ENCODE measurements around the gene CCT5. TPM values are rescaled to one million over a fixed set of nuclear protein-coding genes. Genes with fewer than 3 reads are reported as not detected.

CCT5 gene
- total and polyA plus RNA-seq, 10 of the 15 experiments (the other 5 are each of a cell fraction or from before 2014, with no cell fraction given) = 376 to 637 (median 543) TPM

- ChIA-PET SMC1A (ENCODE audit: uncharacterized antibody, unreplicated experiment) (no interaction called here), CTCF (no interaction called here), POLR2A (no interaction called here), RAD21 (ENCODE audit: unreplicated experiment) (no interaction called here)
- Histone ChIP-seq H3K79me2 (ENCODE audit: control insufficient read depth, insufficient read depth, low read length) (no peaks in the 10 kb centered on the region), H3K4me2 (ENCODE audit: control insufficient read depth, insufficient read depth) (no peak overlapping the region), H3K4me1 (ENCODE audit: control insufficient read depth, insufficient read depth, low read length) (peaks cover 3% of the 10 kb centered on the region; the same call in 1 of the 2 replicates), H3K4me3 (no peak overlapping the region), H3K36me3 (ENCODE audit: control insufficient read depth in 2 of 2, insufficient read depth in 2 of 2, low read length in 1 of 2) (no peaks in the 10 kb centered on the region), H3K9me3 (replicated peaks; ENCODE audit: control insufficient read depth, insufficient read depth, low read length) (no peaks in the 10 kb centered on the region; the same call in 2 of the 3 replicates), H2AFZ (ENCODE audit: control insufficient read depth, low read depth, low read length) (no peak overlapping the region), H4K20me1 (ENCODE audit: control insufficient read depth, insufficient read depth) (no peaks in the 10 kb centered on the region), H3K27ac (ENCODE audit: control insufficient read depth, insufficient read depth) (no peak overlapping the region), H3K27me3 (replicated peaks in 1 of 2; ENCODE audit: control insufficient read depth in 2 of 2, insufficient read depth in 2 of 2, low read length in 1 of 2) (no peaks in the 10 kb centered on the region), H3K9ac (ENCODE audit: control insufficient read depth, insufficient read depth, low read length) (no peak overlapping the region)
- no peak for DNase-seq (ENCODE audit: low read depth, low spot score)
- FAIRE-seq = no peak
- TF ChIP-seq CREM (IDR thresholded peaks at IDR 0.05; ENCODE audit: low read depth) (no peak), STAT1 (conservative IDR thresholded peaks at IDR 0.05) (no peak), EP300 (IDR thresholded peaks at IDR 0.05; ENCODE audit: borderline replicate concordance in 1 of 2, control insufficient read depth in 1 of 2, low read depth in 2 of 2, low read length in 2 of 2) (no peak), ATF7 (IDR thresholded peaks at IDR 0.05; ENCODE audit: low read depth) (no peak), SMC3 (IDR thresholded peaks at IDR 0.05; ENCODE audit: borderline replicate concordance, low read length) (no peak), CUX1 (IDR thresholded peaks at IDR 0.05; ENCODE audit: insufficient replicate concordance, low read depth, low read length) (no peak), BCL11A (IDR thresholded peaks at IDR 0.05; ENCODE audit: low read depth, low read length) (no peak), BHLHE40 (IDR thresholded peaks at IDR 0.05; ENCODE audit: borderline replicate concordance in 1 of 2, low read depth in 2 of 2, low read length in 1 of 2) (no peak), ZNF592 (IDR thresholded peaks at IDR 0.05) (no peak), SUZ12 (IDR thresholded peaks at IDR 0.05; ENCODE audit: unreplicated experiment) (no peak), DPF2 (IDR thresholded peaks at IDR 0.05) (no peak), NFYB (IDR thresholded peaks at IDR 0.05; ENCODE audit: insufficient read depth, low read depth, low read length) (no peak), HDAC6 (IDR thresholded peaks at IDR 0.05; ENCODE audit: unreplicated experiment) (no peak)
- no peak for ATAC-seq
- WGBS (ENCODE audit: insufficient coverage, insufficient replicate concordance, low lambda C conversion rate, missing lambda C conversion rate) = 71% methylated on average over 5 of the region's 5 CpGs
- in situ Hi-C loops (cut with MboI) (no loop called here), intact Hi-C loops (cut with micrococcal nuclease; ENCODE audit: unreplicated experiment) (no loop called here)
- BruUV-seq (replicated peaks) = no TSS peak
Measured at GRCh38 chr5:10315201-10315600, 65.1 kb downstream of the CCT5 start.

Data from GM12878 (cell line).